OCI-M1 (cell line): ENCODE results near the gene OSBPL6.
A peak's percentile ranks its signal among the peaks of the same experiment; 100 is the strongest.
"Not testable (repeated sequence)": the region's sequence is repeated elsewhere in the genome, so short reads cannot be mapped to it uniquely, and the experiment has no call there.

Experiments
- DNase-seq: peaks from one replicate; lab custom pipeline; 2025; lab: John Stamatoyannopoulos, UW

Gene OSBPL6

DNA sequence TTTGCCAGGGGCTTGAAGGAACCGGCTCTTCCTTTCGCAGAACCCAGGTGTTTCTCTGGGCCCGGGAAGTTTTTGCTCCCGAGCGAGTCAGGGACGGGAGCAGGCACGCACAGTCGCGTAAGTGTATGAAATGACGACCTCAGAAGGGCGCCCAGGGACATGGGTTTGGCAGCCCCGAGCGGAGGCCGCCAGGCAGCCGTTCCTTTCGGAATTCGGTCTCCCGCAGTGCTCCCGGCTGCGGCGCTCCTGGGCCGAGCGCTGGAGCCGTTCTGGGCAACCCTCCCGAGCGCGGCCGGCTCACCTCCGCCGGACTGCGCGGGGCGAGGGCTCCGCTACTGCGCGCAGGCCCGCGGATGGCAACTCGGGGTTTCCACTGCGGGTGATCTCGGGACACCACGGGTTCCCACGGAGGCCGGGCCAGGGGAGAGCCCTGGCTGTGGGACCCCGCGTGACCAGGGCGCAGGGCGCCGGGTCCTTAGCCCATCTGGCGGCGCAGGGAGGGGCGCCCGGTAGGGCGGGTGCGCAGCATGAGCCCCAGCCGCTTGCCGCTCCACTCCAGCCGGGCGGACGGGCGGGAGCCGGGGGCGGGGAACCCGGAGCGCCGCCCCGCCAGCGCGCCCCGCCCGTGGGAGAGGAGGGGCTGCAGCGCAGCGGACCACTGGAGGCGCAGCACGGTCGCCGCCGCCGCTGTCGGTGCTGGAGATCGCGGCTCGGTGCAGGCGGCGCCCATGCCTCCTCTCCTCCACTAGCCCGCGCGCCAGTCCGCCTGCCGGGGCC lies at the start of gene OSBPL6:
TSS of gene OSBPL6 (plus strand) at position 690 of the 777 bp plus-strand sequence. CDS start 111,673 bp downstream, outside the sequence.
- peak; percentile 90 for DNase-seq

DNA sequence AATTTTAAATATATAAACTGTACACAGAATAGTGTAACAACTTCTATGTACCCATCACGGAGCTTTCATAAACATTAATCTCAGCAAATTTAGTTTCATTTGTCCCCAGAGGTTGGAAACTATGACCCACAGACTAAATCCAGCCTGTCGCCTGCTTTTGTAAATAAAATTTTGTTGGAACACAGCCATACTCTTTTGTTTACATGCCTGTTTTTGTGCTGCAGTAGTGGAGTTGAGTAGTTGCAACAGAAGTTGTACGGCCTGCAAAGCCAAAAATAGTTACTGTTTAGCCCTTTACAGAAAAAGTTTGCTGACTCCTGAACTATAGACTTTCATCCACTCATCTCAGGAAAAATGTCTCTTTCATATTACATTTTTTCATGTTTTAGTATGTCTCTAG lies 42.3 kb upstream of the OSBPL6 start:
- no peak for DNase-seq

DNA sequence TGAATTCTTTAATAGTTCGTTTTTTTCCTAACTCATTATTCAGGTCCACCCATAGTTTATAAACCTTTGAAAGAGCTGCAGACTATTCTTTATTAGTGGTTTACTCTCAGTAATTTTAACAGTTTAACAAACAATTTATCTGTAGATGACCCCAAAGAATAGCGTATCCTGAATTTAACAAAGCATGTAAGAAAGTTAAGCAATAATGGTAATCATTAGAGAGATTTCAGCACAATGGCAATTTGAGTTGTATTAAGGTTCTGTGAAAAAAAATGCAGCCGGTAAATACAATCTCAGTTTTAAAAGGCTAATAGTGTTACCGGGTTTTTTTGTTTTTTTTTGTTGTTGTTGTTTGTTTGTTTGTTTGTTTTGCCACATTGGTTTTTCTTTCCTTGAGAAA lies 41.8 kb upstream of the OSBPL6 start:
- DNase-seq: no peak

GRCh38 chr2:178152977-178153376 lies 41.3 kb upstream of the OSBPL6 start:
- DNase-seq: no peak

- DNase-seq: not testable (repeated sequence)
Observed at GRCh38 chr2:178153878-178154277, 40.4 kb upstream of the OSBPL6 start.

- no peak for DNase-seq
Observed at GRCh38 chr2:178155524-178155923, 38.8 kb upstream of the OSBPL6 start.

- DNase-seq: no peak
Observed at GRCh38 chr2:178157574-178157973, 36.7 kb upstream of the OSBPL6 start.

DNA sequence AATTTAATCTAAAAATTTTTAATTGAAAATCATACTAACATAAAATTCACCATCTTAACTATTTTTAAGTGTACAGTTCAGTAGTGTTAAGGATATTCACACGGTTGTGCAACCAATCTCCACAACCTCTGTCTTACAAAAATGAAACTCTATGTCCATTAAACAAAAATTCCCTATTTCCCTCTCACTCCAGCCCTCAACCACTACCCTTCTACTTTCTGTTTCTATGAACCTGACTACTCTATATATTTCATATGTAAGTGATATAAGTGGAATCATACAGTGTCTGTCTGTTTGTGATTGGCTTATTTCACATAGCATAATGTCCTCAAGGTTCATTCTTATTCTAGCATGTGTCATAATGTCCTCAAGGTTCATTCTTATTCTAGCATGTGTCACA lies 34.3 kb upstream of the OSBPL6 start:
- DNase-seq: no peak

- DNase-seq: no peak
Observed at GRCh38 chr2:178160601-178161000, 33.7 kb upstream of the OSBPL6 start.

DNA sequence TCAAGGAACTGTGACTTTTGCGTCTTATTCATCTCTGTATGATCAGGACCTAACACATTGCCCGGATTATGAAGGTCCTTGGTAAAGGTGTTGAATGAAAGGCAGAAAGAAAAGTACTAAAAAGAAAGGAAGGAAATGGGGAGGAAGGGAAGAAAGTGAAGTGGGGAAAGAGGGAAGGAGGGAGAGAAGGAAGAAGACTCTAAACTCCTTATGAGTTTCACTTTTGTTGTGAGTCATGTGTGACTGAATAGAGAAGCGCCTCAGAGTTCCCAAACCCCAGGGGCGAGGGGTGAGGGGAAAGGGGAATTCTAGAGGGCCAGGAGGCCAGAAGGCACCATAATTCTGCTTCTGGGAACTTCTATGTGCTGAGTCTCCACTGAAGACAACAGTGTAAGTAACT lies 30.9 kb upstream of the OSBPL6 start:
- peak; percentile 37 for DNase-seq

DNA sequence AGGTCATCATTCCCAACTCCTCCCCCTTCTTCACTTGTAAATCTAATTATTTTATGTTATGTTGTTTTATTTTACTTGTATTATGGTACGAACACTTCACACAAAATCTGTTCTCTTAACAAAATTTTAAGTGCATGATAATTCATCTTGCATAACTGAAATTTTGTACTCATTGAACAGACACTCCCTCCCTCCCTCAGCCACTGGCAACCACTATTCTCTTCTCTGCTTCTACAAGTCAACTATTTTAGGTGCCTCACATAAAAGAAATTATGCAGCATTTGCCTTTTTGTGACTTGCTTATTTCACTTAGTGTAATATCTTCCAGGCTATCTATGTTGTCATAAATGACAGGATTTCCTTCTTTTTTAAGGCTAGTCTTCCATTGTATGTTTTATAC lies 30.4 kb upstream of the OSBPL6 start:
- no peak for DNase-seq

DNA sequence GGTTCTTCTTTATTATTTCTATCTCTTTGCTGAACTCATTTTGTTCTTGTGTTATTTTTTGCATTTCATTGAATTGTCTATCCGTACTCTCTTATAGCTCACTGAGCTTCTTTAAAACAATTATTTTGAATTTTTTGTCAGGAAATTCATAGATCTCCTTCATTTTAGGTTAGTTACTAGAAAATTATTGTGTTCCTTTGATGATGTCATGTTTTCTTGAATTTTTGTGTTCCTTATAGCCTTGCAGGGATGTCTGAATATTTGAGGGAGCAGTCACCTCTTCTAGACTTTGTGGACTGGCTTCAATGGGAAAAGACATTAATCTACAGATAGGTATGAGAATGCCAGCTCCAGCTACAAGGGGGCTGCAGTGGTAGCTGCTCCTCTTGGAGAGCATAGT lies 20.7 kb upstream of the OSBPL6 start:
- DNase-seq: no peak

DNA sequence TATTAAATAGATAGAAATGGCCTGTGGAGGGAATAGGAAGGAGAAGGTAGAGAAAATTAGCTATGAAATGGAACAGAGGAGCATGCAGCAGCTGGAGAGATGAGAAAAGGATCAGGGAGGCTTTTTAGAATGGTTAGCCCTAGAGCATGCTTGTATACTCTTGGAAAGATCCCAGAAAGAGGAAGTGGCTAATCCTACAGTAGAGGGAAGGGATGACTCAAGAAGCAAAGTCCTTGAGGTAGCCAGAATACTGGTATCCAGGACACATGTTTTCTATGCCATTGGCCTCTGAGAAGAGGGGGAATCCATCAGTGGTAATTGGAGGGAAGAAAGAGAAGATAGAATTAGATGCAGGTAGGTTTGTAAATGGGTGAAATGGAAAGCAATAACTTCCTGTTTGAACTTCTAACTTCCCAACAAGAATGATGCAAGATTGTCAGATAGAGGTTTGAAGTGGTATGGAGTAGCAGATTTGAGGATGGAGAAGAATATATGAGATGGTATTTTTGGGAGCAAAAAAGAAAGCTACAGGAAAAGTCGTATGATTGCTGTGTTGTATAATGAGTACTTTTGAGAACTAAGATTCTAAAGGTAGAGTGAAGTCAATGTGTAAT lies 17.1 kb upstream of the OSBPL6 start:
- DNase-seq: peak; percentile 69

GRCh38 chr2:178180648-178181047 lies 13.7 kb upstream of the OSBPL6 start:
- not testable (repeated sequence) for DNase-seq

DNA sequence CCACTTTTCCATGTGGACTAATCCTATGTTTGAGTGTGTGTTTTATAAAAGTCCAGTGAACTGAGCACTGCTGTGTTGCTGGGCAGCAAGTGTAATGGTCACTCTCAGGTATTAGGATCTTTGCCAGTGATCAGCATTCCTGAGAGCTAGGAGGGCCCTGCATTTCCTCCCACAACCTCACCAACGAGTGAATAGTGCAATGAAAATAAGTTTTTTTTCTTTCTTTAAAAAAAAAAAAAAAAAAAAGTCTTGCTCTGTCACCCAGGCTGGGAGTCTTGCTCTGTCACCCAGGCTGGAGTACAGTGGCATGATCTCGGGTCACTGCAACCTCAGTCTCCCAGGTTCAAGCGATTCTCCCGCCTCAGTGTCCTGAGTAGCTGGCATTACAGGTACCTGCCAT lies 6.5 kb upstream of the OSBPL6 start:
- DNase-seq: no peak

DNA sequence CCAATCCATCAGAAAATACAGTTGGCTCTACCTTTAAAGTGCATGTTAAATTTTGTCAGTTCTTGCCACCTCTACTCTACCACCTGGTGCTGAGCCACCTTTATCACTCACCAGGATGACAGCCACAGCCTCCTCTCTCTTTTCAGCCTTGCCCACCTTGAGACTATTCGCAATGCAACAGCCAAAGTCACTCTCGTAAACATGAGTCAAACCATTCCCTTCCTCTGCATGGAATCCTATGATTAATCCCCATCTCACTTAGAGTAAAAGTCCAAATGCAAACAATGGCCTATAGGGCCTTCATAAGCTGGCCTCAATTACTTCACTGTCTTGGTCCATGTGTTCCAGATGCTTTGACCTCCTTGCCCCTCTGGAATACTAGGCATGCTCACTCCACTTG lies 5.8 kb upstream of the OSBPL6 start:
- no peak for DNase-seq

GRCh38 chr2:178191004-178191508 lies 3.3 kb upstream of the OSBPL6 start:
- DNase-seq: peak; percentile 93

DNA sequence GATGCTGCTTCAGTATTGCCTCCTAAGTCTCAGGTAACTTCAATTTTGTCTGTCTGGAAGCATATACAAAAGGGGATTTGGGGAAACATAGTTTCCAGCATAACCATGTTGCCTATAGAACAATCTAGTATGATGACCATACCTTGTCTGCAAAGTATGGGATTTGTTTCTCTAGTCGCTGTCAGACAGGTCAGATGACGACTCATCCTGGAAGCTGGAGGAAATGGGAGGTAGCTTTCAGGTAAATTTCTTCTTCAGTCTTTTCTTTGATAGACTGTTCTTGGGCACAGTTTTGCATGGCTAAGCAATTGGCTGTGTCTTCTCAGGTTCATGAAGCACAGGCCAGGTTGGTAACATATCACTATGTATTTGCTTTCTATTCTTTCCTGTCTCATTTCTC lies 2.8 kb upstream of the OSBPL6 start:
- DNase-seq: no peak

DNA sequence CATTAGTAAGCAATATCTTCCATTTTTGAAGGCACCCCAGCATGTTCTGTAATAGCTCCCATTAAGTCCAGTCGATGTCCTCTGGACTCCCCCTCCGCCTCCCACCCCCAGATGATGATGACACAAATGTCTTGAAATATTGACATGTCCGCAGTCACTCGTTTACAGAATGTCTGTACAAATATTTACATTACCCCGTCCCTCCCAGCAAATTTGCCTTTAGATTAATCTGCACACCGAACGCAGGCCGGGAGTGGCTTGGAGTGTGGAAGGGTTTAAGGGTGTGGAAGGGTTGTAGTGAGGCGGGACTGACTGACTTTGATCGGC lies 853 bp upstream of the OSBPL6 start:
- no peak for DNase-seq

- peak; percentile 72 for DNase-seq
Observed at GRCh38 chr2:178194600-178195389, 483 bp downstream of the OSBPL6 start.

DNA sequence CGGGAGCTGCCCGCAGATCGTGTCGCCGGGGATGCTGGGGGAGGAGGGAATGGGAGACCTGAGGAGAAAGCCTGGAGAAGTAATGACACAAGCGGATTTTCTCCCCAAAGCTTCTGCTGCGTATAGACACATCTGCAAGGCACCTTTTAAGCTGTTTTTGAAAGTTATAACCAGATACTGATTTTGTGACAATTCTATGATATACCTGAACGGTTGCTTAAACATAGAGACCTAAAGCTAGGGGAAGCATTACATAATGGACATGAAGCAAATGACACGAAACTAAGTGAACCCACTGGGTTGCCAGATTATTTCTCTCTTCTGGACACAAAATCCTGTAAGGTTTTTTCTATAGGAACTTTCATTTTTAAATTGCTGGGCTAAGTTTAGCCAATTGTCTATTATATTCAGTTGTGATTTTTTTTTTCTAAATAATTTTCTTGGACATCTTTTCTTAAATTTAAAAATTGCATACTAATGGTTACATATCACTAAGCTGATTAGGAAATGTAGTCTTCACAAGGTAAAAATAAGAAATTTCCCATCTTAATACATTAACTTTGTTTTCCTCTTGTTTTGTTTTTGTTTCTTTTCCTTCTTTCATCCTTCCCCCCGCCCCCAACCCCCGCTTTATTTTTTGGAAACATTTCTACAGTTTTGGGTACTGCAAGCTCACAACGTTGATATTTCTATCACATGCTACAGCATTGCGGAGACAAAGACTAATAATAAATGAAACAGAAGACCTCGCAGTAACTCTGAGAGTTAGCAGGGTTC lies 1.3 kb downstream of the OSBPL6 start:
- DNase-seq: peak; percentile 36

- peak; percentile 52 for DNase-seq
Observed at GRCh38 chr2:178197791-178198190, 3.5 kb downstream of the OSBPL6 start.
